ENCODE results near the gene MAPK6. TPM values are rescaled to one million over a fixed set of nuclear protein-coding genes. Genes with fewer than 3 reads are reported as not detected.
A peak's percentile ranks its signal among the peaks of the same experiment; 100 is the strongest.

MAPK6 gene
- total RNA-seq, 1 donor from 2014 or later, result 16.2 TPM

DNA sequence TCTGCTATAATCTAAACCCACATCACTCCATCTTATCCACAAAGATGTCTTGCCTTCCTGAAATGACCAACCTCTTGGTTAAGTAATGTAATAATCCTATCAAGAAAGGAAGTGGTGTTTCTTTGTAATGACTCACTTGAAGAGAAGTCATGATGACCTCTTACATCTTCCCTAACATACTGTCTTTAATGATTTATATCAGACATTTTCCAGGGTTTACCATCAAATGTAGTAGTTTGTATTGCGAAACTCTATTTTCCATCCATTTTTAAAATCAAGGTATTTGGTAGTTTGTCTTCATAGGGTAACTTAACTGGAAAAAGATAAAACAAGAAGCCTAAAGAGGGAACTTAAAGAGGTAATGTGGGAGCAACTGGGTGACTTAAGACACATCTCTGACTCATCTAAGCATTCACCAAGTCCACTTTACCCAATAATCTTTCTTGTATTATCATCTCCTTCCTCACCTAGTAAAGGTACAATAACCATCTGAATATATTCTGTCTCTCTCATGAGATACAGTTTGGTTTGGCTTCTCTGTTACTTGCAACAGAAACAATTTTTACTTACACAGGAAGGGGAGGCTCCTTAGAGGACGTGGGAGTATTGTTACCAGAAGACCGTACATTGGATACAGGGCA, 5.7 kb upstream of the MAPK6 start:
- Mint-ChIP-seq H3K27ac (no peak overlapping the region), H3K9me3 (no peaks in the 10 kb centered on the region), H3K4me1 (peaks cover 12% of the 10 kb centered on the region), H3K27me3 (no peaks in the 10 kb centered on the region), H3K36me3 (ENCODE audit: low read depth) (no peaks in the 10 kb centered on the region), H3K4me3 (no peak overlapping the region)
- DNase-seq (no peak), ATAC-seq (ENCODE audit: low read depth) (no peak)
- CTCF ChIA-PET, result no interaction called here
- POLR2A ChIA-PET, result no interaction called here
- TF ChIP-seq, protein P1, sequence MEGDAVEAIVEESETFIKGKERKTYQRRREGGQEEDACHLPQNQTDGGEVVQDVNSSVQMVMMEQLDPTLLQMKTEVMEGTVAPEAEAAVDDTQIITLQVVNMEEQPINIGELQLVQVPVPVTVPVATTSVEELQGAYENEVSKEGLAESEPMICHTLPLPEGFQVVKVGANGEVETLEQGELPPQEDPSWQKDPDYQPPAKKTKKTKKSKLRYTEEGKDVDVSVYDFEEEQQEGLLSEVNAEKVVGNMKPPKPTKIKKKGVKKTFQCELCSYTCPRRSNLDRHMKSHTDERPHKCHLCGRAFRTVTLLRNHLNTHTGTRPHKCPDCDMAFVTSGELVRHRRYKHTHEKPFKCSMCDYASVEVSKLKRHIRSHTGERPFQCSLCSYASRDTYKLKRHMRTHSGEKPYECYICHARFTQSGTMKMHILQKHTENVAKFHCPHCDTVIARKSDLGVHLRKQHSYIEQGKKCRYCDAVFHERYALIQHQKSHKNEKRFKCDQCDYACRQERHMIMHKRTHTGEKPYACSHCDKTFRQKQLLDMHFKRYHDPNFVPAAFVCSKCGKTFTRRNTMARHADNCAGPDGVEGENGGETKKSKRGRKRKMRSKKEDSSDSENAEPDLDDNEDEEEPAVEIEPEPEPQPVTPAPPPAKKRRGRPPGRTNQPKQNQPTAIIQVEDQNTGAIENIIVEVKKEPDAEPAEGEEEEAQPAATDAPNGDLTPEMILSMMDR (IDR thresholded peaks at IDR 0.05), result no peak
- intact Hi-C loops (cut with micrococcal nuclease), result no loop called here

DNA sequence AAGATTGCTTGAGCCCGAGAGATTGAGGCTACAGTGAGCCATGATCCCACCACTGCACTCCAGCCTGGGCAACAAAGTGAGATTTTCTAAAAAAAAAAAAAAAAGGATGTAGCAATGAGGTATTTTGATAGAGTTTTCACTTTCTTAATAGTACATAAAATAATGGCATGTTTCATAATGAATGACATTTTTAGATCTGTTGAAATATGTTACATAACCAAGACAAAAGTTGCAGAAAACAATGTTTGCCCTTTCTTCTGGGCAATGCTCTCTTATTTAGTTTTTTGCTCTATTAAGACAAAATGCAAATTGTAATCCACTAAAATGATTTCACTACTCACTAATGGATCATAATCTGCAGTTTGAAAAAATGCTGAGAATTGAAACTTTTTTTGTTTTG, 4.4 kb upstream of the MAPK6 start:
- POLR2A ChIA-PET, result no interaction called here
- Mint-ChIP-seq H3K4me1 (peaks cover 6% of the 10 kb centered on the region), H3K9me3 (no peaks in the 10 kb centered on the region), H3K27me3 (no peaks in the 10 kb centered on the region), H3K27ac (no peak overlapping the region), H3K4me3 (no peak overlapping the region), H3K36me3 (ENCODE audit: low read depth) (no peaks in the 10 kb centered on the region)
- no peak for DNase-seq
- TF ChIP-seq, protein P1 (IDR thresholded peaks at IDR 0.05), result no peak
- ATAC-seq (ENCODE audit: low read depth), result no peak
- CTCF ChIA-PET, result interaction anchor here (1.4 kb wide), 1 partner anchor 65 kb away, joined by 3 read pairs; no protein-coding TSS in a partner anchor
- intact Hi-C loops (cut with micrococcal nuclease), result loop anchor here (5.0 kb wide), 1 partner anchor 553 kb away; the partner anchor contains the start of gene ARPP19

DNA sequence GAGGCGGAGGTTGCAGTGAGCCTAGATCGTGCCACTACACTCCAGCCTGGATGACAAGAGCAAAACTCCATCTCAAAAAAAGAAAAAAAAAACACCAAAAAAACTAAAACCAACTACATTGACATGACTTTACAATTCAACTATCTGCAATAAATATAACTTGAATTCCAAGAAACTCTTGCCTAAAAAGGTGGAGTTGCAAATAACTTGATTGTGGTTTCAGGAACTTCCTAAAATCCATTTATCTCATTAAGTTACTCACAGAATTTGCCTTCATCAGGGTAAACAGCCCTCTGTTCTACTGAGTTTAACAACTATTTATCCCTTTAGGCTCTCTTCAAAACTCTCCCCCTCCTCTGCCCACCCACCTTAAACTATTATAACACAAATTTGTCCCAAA, 2.7 kb upstream of the MAPK6 start:
- TF ChIP-seq, protein P1 (IDR thresholded peaks at IDR 0.05), result no peak
- Mint-ChIP-seq H3K27me3 (no peaks in the 10 kb centered on the region), H3K9me3 (no peaks in the 10 kb centered on the region), H3K27ac (no peak overlapping the region), H3K36me3 (ENCODE audit: low read depth) (peaks cover 6% of the 10 kb centered on the region), H3K4me1 (peaks cover 22% of the 10 kb centered on the region), H3K4me3 (no peak overlapping the region)
- ATAC-seq (ENCODE audit: low read depth) (no peak), DNase-seq (no peak)
- ChIA-PET CTCF (no interaction called here), POLR2A (no interaction called here)
- intact Hi-C loops (cut with micrococcal nuclease), result loop anchor here (5.0 kb wide), 1 partner anchor 551 kb away; the partner anchor contains the start of gene ARPP19

DNA sequence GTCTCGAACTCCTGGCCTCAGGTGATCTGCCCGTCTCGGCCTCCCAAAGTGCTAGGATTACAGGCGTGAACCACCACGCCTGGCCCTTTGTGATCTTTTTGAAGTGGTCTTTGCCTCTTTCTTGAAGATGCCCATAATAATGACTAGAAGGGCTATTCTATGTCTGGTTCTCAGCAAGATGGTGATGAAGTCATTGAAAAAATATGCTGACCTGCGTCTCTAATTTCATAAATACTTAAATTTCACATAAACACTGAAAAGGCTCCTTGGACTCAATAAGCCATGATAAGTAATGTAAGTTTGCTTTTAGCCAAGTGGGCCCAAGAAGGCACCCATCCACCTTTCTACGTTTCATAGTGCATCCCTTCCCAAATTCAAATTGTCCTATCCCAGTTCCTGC, 775 bp upstream of the MAPK6 start:
- Mint-ChIP-seq H3K36me3 (ENCODE audit: low read depth) (peaks cover 6% of the 10 kb centered on the region), H3K27ac (peak overlapping the region; percentile 98), H3K4me3 (peak overlapping the region; percentile 96), H3K4me1 (peaks cover 35% of the 10 kb centered on the region), H3K27me3 (no peaks in the 10 kb centered on the region), H3K9me3 (no peaks in the 10 kb centered on the region)
- DNase-seq (no peak), ATAC-seq (ENCODE audit: low read depth) (no peak)
- ChIA-PET CTCF (no interaction called here), POLR2A (interaction anchor here (0.6 to 2.2 kb wide), 2 partner anchors 8 to 92 kb away, joined by 5 to 9 read pairs; no protein-coding TSS in a partner anchor)
- TF ChIP-seq, protein P1 (IDR thresholded peaks at IDR 0.05), result no peak
- intact Hi-C loops (cut with micrococcal nuclease), result loop anchor here (2.0 to 5.0 kb wide), 4 partner anchors 163 to 549 kb away; partner anchors contain the start of genes ARPP19 and LYSMD2

DNA sequence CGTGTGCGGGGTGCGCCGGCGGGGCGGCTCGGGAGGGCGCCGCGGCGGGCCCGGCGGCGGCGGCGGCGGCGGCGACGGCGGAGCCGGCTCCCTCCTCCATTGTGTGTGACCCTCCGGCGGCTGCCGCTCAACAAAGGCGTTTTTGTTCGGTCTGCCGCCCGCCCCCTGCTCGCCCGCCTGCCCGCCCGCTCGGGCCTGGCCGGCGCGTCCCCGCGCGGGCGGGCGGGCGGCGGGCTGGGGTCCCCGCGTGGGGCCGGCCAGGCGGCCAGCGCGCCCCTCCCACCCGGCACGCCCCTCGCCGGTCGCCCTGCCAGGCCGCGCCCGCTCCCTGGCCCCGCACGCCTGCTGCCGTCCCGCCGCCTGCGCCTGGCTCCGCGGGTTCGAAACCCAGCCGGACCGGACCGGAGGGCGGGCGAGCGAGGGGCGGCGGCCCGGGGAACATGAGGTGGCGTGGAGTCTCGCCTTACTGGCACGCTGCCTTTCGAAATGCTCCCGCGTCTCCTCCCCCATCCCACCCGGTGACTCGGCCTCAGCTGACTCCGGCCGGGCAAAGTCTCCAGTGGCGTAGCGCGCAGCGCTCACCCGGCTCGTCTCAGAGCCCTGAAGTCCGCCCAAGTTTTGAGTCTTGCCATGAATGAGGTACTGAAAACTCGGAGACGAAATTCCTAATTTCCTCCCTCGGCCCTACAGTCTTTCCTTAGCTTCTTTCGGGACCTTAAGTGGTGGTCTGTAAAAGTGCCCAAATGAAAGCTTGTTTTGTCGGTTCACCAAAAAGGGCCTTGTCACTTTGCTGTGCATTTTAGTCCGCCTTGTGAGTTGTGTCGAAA, 588 bp downstream of the MAPK6 start:
- peak; percentile 65 for DNase-seq
- Mint-ChIP-seq H3K36me3 (ENCODE audit: low read depth) (peaks cover 6% of the 10 kb centered on the region), H3K4me1 (peaks cover 37% of the 10 kb centered on the region), H3K4me3 (peak overlapping the region; percentile 96), H3K9me3 (no peaks in the 10 kb centered on the region), H3K27me3 (no peaks in the 10 kb centered on the region), H3K27ac (peak overlapping the region; percentile 98)
- TF ChIP-seq, protein P1 (IDR thresholded peaks at IDR 0.05), result no peak
- ChIA-PET POLR2A (interaction anchor here (0.6 to 3.5 kb wide), 7 partner anchors 10 to 1664 kb away, joined by 3 to 24 read pairs (median 4); partner anchors contain the start of genes ATOSA, GABPB1 and LEO1), CTCF (no interaction called here)
- ATAC-seq (ENCODE audit: low read depth), result peak; percentile 56
- intact Hi-C loops (cut with micrococcal nuclease), result loop anchor here (1.0 to 5.0 kb wide), 6 partner anchors 13 to 548 kb away; partner anchors contain the start of genes ARPP19, LEO1 and LYSMD2

Measured in activated B cell treated with CpG ODN at 0.5 μM for 24 hours (primary cell).